Islet precursor cell (in vitro differentiated cells): Measurements from ENCODE around the gene FBXO21.
"Not testable (repeated sequence)": the region's sequence is repeated elsewhere in the genome, so short reads cannot be mapped to it uniquely, and the experiment has no call there.

ENCODE experiments used
- DNase-seq: peaks from one replicate; pipeline ENCODE4 v3.0.0-alpha.2; 2018

FBXO21 gene

DNA sequence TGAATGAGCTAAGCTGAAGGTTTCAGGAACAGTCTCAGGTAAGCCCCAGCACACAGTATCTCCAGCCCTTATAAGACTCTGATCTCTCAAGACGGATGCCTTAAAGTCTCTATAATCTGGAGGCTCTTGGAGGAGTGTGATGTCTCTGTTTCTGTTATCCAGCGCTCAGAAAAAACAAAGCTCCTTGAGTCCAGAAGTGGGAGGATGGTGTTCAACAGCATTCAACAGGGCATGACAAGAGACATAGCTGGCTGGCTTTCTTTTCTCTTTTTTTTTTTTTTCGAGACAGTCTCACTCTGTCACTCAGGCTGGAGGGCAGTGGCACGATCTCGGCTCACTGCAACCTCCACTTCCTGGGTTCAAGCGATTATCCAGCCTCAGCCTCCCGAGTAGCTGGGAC lies 59.5 kb downstream of the FBXO21 start:
- DNase-seq: no peak

DNA sequence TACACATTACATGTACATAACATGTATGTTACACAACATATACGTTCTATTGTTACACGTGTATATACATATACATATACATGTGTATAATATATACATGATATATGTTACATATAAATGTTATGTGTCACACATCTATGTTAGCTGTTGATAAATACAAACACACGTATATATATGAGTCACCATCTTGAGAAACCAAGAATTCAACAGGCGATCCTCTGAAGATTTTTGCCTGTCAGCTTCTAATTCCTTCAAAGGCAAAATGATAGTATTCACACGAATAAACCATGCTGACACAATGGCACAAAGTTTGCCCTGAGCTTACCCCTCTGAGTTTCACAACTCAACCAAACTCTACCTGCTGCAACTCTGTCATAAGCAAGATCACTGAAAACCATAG lies 60.9 kb downstream of the FBXO21 start:
- DNase-seq: no peak

GRCh38 chr12:117127933-117128823 lies 62.1 kb downstream of the FBXO21 start:
- no peak for DNase-seq

DNA sequence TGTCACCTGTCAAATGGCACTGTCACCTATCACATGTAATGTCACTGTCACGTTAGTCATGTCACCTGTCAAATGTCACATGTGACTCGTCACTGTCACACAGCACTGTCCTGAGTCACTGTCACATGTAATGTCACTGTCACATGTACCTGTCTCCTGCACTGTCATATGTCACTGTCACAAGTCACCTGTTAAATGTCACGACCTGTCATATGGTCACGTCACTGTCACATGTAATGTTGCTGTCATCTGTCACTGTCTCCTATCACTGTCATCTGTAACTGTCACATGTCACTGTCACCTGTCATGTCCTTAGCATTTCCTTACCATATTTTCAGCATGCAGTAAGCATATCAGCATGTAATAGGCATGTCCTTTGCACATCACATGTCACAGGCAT lies 63.9 kb downstream of the FBXO21 start:
- DNase-seq: no peak

- no peak for DNase-seq
These were observed 64.5 kb downstream of the FBXO21 start for GRCh38 chr12:117125767-117126166.

DNA sequence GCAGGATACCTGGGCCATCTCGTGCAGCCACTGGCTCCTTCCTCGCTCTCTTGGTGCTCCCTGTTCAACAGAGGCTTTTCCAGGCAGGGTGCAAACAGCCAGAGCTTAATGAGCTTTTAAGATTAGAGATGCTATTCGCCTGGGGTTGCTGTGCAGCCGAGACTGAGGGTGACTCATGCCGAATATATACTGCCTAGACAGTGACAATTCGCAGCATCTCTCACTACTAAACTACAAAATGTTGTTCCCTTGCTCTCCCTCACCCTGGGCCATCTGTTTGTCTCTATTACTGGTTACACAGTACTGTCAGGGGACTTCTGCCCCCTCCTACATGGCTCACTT lies 65.0 kb downstream of the FBXO21 start:
- DNase-seq: peak; percentile 85

- DNase-seq: no peak
These were observed 65.6 kb downstream of the FBXO21 start for GRCh38 chr12:117124421-117125271.

- DNase-seq: no peak
These were observed 68.8 kb downstream of the FBXO21 start for GRCh38 chr12:117121441-117121840.

GRCh38 chr12:117120787-117121186 lies 69.5 kb downstream of the FBXO21 start:
- no peak for DNase-seq

- DNase-seq: peak; percentile 87
These were observed 70.6 kb downstream of the FBXO21 start for GRCh38 chr12:117119592-117120198.

GRCh38 chr12:117118838-117119591 lies 71.3 kb downstream of the FBXO21 start:
- DNase-seq: peak; percentile 67

DNA sequence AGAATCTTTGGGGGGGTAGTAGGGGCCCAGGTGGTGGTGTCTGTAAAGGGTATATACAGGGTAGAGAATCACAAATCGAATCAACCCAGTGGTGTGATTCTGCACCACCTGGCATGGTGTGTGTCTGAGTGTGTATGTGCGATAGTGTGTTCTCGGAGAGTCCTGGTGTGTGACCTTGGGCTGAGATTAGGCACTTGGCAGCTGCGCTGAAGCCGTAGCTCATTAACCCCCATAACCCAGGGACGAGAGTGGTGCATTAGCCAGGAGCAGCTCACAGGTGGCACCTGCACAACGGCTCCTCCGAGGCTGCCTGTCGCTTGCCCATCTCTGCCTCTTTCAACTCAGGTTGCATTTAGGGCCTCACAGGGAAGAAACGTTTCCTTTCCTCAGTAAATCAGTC lies 75.5 kb downstream of the FBXO21 start:
- no peak for DNase-seq

- DNase-seq: no peak
These were observed 77.0 kb downstream of the FBXO21 start for GRCh38 chr12:117113231-117113630.

DNA sequence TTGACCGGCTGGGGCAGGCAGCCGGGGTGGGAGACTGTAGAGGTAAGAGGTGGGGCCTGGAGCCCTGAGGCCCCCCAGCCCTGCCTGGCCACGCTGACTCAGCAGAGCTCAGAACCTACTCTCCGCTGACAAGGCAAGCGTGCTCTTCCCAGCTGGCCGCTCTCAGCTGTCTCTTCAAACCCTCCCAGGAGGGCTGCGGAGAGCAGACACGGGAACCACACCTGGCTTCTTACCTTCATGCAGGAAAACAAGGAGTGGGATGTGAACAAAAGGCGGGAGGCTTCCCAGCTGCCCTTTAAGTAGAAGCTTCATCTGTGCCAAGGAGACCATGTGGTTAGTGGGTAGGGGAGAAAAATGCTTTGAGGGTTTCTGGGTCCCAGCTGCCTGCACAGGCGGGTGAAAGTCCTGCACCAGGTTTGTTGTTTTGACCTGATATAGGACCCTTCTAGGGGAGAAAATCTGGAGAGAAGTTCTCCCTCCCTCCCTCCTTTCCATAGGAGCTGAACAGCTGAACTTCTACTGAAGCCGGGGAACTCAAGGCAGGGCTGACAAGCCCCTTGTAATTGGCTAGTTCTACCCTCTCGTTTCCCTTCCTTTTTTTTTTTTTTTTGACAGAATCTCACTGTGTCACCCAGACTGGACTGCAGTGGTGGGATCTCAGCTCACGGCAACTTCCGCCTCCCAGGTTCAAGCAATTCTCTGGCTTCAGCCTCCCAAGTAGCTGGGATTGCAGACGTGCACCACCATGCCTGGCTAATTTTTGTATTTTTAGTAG lies 78.3 kb downstream of the FBXO21 start:
- DNase-seq: no peak

DNA sequence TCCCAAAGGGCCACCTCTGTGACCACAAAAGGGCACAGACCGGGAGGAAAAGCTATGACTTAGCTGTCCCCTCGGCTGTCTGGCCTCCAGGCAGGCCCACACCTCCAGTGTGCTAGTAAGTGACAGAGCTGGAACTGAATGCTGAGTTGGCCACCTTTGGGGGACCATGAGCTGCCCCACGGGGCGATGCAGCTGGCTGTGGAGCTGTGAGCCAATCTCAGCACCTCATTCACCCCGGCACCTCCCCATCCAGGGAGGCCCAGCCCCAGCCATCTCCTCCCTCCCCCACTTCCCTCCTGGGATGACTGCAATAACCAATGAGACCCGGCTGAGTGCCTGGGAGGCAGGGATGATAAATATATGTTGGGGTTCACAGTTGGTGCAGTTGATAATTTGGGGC lies 78.9 kb downstream of the FBXO21 start:
- DNase-seq: no peak

DNA sequence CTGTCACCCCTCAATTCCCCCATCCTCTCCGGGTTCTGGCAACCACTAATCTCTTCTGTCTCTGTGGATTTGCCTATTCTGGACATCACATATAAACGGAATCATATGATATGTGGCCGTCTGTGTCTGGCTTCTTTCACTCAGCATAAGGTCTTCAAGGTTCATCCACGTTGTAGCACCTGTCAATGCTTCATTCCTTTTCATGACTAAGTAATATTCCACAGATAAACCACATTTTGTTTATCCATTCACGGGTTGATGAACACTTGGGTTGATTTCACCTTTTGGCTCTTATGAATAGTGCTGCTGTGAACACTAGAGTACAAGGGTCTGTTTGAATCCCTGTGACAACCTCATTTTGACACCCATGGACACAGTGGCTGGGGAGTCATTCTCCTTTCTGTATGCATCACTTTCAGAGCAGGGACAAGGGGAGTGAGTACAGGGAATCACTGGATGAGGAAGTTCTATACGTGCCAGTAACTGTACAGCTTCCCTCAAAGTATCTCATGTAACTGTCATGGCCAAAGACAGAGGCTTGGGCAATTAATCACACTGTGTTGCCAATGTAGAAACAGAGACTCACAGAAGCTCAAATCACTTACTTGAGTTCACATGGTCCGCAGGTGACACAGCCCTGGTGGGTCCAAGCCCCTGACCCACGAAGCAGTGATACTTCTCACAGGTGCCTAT lies 80.2 kb downstream of the FBXO21 start:
- DNase-seq: no peak

DNA sequence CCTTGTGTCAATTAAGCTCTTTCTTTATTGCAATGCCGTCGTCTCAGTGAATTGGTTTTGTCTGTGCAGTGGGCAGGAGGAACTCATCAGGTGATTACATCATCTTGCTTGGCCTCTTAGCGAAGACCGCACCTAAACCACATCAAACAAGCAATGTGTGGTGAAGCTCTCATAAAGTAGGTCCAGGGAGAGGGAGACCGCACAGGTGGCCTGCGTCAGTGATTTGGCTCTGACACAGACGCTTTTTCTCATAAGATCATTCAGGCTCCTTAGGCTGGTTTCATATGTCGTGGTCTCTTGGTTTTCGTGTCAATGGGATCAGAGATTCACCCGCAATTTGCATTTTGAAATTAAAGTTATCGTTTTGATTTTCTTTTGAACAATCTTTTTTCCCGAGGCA lies 84.4 kb downstream of the FBXO21 start:
- DNase-seq: peak; percentile 83

- DNase-seq: not testable (repeated sequence)
These were observed 86.3 kb downstream of the FBXO21 start for GRCh38 chr12:117104003-117104402.

GRCh38 chr12:117102800-117103181 lies 87.5 kb downstream of the FBXO21 start:
- no peak for DNase-seq

- no peak for DNase-seq
These were observed 88.1 kb downstream of the FBXO21 start for GRCh38 chr12:117101953-117102799.
